Left colon (tissue), 2 donors: ENCODE data around the gene GALNTL6. TPM values are rescaled to one million over a fixed set of nuclear protein-coding genes. Genes with fewer than 3 reads are reported as not detected.

Source experiments
- ATAC-seq: fragments of 200-7000 bp; cut with Tn5 transposase; one replicate; pipeline ENCODE4 v1.9.1; 2020; ENCODE audit warnings: mild to moderate bottlenecking, moderate library complexity
- DNase-seq, 2 donors: peaks; one replicate each; pipeline ENCODE4 v3.0.0-alpha.2; 2020
- intact Hi-C, 2 donors: fragments of 100-400 bp; cut with DNase I in 1 of 2; cut with micrococcal nuclease in 1 of 2; formaldehyde crosslinking; loops; one replicate each; pipeline versions ENCODE4 v1.11.2 to v1.14.0; 2022; cut with DNase I, micrococcal nuclease
- total RNA-seq, 2 donors: library from RNA; stranded (reverse); fragmentation: NEBNext Ultra II Directional; extraction: Animal tissue kit (Norgen Biotek cat#: 25700); gene quantifications; one replicate each; pipeline ENCODE4 v1.2.1, GENCODE V29; 2021
- donor health status: DM: no; HTN: no; CAD: no.
- donor health status: DM: yes; HTN: yes; CAD: no.

The GALNTL6 gene
- total RNA-seq, 2 donors from 2014 or later, result 0.20 to 0.21 TPM

DNA sequence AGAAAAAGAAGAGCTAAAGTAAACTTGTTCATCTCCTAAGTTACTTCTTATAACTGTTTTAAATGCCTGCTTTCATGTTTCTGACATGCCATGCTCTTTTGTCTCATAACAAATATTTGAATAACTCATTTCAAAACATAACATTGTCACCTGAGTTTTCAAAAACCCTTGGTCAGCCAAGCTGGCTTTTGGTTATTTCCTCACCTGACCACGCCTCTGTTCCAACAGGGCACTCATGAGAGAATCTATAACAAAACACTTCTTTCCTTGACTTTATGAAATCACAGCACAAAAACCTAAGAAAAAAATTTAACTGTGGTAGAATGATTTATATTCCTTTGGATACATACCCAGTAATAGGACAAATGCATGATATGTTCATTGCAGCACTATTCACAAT is 1182.5 kb downstream of the GALNTL6 start:
- intact Hi-C loops, result no loop called here
- ATAC-seq (no peak), DNase-seq (no peak)

DNA sequence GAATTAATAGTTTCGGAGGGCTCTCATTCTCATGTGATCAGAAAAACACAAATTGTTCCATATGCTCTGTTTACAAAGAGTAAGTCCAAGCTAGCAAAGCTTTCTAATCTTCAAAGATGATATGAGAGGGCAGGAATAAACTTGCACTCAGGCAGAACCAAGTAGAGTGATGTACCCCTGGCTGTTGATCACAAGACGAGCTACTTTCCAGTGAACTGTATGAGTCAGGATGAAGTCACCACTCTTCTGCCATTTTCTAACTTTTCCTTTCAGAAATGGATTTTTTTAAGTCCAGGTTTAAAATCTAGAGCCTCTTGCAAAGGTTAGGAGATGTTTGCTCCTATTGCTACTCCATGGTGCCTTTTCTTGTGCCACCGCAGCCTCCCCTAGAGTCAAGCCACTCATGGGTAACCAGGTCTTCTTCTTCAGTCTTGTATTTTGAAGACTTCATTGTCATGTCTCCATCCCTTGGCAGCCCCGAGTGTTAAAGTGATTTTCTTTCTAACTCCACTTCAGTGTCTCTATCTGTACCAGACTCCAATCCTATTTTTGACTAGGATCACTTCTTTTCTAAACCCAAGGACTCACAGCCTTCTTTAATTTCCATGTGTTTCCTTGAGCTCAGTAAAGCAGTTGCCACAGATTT is 1183.5 kb downstream of the GALNTL6 start:
- intact Hi-C loops, result no loop called here
- ATAC-seq (no peak), DNase-seq (no peak)

- DNase-seq (no peak), ATAC-seq (no peak)
- intact Hi-C loops, result no loop called here
Observed at GRCh38 chr4:172997217-172997609, 1184.0 kb downstream of the GALNTL6 start.

DNA sequence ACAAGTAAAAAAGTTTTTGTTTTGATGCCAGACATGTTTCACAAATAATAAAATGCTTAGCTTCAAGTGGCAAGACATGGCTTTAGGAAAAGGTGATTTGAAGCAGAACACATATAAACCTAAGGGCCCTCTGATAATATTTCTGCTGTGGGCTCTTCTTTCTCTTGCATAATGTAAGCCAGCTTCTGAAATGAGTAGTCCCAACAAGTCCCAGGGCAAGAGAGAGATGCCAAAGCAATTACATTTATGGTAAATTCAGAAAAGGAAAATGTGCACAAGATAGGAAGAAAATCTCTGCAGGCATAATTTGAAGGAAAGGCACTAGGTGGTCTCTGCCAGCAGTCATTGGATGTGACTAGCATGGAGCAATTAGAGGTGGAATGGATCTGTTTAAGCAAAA is 1184.7 kb downstream of the GALNTL6 start:
- intact Hi-C loops, result no loop called here
- no peak for DNase-seq
- ATAC-seq, result no peak

DNA sequence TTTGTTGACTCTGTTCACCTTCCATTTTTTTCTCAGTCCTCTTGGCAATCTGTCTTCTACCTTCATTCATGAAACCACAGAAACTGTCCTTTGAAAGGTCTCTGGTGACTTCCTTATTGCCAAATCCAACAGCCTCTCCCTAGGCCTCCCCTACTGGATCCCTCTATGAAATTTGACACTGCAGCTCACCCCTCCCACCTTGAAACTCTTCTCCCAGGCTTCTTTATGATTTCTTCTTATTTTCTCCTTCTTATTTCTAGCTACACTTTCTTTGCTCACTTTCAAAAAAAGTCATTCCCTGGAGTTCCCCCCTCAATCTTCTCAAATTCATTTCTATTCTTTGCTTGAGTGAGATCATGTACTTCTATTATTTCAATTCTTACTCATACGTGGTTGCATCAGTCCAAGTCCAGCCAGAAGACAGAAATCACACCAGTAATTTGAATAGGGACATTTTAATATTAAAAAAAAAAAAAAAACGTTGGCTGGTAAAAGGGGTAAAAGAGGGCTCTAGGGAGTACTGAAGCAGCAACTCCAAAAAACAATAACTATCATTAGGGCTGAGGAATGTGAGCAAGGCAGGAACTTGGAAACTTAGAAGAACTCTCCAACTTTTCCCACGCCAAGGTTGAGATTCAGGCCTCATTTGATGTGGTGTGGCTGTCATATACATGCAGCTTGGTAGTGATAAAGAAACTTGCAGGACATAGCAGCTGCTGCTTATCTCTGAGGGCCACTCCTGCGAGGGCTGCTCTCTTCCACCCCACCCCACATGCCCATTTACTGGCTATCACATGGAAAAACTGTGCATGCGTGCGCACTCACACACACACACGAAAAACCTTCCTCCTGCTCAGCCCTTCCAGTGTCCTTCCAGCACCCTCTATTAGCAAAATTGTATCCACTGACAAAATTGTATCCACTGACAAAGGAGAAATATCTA is 1185.6 kb downstream of the GALNTL6 start:
- intact Hi-C loops, result no loop called here
- ATAC-seq (peak; percentile 94), DNase-seq (no peak)

GRCh38 chr4:173001571-173001970 is 1188.4 kb downstream of the GALNTL6 start:
- DNase-seq (no peak), ATAC-seq (no peak)
- intact Hi-C loops, result no loop called here

GRCh38 chr4:173002830-173003561 is 1189.8 kb downstream of the GALNTL6 start:
- DNase-seq (no peak), ATAC-seq (no peak)
- intact Hi-C loops, result no loop called here

DNA sequence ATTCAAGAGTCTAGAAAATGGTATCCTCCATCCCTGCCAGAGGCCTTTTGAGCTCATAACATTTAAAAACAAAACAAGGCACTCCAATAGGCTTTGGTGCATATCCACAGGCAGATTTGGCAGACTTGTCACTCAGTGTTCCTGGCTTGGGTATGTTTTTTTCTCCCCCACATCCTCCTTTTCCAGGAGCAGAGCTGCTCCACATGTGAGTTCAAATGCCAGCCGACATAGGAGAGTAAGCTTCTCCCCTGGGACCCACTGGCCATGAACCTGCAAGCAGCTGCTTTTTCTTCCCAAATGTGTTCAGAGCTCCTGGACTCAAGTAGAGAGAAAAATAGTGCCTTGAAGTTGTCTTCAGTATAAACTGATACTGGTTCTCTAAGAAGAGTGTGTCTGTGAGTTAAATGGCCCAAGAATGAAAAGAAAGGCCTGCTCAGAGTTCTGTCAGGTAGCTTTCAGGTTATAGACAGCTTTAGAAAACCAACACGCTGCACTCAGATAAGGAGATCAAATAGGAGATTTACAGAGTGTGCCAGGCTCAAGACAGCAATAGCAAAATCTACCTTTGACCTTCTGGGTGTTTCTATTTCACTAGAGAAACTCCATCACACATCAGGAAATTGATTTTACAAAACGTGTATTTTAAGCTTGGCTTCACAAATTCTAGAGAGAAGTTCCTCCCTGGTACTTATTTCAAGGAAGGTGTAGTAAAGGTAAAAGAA is 1192.9 kb downstream of the GALNTL6 start:
- intact Hi-C loops, result no loop called here
- ATAC-seq (peak; percentile 96), DNase-seq (no peak)

GRCh38 chr4:173008436-173008835 is 1195.2 kb downstream of the GALNTL6 start:
- DNase-seq (no peak), ATAC-seq (no peak)
- intact Hi-C loops, result no loop called here

DNA sequence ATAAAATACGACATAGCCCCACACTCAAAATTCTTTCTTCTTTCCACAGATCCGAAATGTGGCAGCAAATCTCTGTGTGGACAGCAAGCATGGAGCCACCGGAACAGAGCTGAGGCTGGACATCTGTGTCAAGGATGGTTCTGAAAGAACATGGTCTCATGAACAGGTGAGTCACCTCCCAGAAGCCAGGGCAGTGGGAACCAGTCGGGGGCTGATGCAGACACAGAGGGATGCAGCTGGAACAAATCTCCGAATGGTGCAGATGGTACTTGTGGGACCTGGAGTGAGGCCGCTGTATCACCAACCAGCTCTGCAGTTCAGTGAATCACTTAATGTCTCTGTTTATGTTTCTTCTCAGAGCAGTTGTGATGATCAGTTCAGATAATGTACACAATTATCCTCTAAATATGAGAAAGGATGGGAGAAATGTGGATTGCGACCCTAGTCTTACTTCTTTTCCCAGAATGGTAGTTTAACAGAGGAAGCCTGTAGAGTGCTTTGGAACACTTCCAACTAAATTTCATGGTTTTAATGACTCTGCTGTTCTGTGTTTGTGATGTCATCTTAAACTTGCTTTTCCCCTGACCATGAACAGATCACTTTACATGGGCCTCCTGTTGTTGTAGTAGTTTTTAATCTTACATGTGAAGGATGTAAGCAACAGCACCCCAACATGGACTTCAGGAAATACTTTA is 1196.1 kb downstream of the GALNTL6 start:
- intact Hi-C loops, result no loop called here
- DNase-seq (no peak), ATAC-seq (no peak)

DNA sequence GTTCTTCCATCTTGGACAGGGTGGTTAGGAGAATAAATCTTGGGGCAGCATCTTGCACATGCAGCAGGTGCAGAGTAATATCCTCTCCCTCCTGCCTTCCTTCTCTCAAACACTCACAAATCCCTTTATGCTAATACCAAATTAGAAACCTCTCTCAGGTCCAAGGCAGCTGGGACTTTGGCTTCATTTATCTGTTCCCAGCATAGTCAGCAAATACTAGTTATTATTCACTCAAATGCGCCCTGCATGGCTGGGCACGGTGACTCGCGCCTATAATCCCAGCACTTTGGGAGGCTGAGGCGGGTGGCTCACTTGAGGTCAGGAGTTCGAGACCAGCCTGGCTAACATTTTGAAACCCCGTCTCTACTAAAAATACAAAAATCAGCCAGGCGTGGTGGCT is 1199.4 kb downstream of the GALNTL6 start:
- intact Hi-C loops, result no loop called here
- DNase-seq (no peak), ATAC-seq (no peak)

- DNase-seq, result peak in 1 of 2 donors; percentile 46
- intact Hi-C loops, result no loop called here
- peak; percentile 66 for ATAC-seq
Observed at GRCh38 chr4:173013232-173013930, 1200.2 kb downstream of the GALNTL6 start.

DNA sequence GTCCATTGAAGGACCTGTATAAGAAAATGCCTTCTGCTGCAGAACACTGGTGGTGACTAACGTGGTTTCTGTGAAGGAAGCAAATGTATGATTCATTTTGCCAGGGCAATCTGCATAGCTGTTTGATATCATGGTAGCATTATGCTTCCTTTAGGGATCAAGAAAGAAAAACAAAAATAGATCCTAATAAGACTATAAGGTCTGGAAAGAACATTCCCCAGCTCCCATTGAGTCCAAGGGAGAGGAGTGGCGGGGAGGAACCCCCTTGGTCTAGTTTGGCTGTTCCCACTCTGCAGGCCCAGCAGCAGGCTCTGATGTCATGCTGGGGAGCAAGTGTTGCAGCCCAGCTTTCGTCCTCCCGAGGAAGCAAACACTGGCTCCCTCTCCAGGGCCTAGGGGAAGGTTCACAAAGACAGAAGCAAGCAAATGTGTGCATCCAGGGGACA is 1200.9 kb downstream of the GALNTL6 start:
- DNase-seq (no peak), ATAC-seq (no peak)
- intact Hi-C loops, result no loop called here

DNA sequence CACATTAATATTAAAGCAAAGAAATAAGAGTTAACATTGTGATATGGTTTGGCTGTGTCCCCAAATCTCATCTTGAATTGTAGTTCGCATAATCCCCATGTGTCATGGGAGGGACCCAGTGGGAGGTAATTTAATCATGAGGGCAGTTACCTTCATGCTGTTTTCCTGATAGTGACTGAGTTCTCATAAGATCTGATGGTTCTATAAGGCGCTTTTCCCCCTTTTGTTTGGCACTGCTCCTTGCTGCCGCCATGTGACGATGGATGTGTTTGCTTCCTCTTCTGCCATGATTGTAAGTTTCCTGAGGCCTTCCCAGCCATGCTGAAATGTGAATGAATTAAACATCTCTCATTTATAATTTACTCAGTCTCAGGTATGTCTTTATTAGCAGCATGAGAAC is 1201.6 kb downstream of the GALNTL6 start:
- intact Hi-C loops, result no loop called here
- ATAC-seq, result no peak
- DNase-seq, result no peak

DNA sequence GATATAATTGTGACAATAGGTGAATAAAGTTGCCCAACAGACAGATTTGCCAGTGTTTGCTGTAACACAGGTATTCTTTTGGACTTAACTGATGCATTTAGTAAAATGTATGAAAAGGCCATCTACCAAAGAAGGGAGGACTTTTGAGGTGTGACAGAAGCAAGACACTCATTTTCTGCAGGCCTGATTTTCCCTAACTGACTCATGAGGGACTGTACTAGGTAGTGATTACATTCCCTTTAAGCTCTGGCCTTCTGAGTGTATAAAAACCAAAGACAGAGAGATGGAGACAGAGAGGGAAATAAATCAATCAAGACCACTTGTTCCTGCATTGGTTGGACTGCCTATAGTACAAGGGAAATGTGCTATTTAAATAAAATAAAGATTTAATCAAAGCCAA is 1204.6 kb downstream of the GALNTL6 start:
- DNase-seq (no peak), ATAC-seq (no peak)
- intact Hi-C loops, result no loop called here

GRCh38 chr4:173018446-173018845 is 1205.2 kb downstream of the GALNTL6 start:
- intact Hi-C loops, result no loop called here
- no peak for ATAC-seq
- DNase-seq, result no peak

GRCh38 chr4:173019664-173020063 is 1206.5 kb downstream of the GALNTL6 start:
- intact Hi-C loops, result loop anchor here in 1 of 2 donors (10.0 kb wide), 1 partner anchor 155 kb away; no protein-coding TSS in a partner anchor
- no peak for ATAC-seq
- DNase-seq, result no peak
